ENCODE data around the gene PSME4. TPM values are rescaled to one million over a fixed set of nuclear protein-coding genes. Genes with fewer than 3 reads are reported as not detected.

PSME4 gene
- total and polyA plus RNA-seq, 10 of the 15 experiments (the other 5 are each of a cell fraction or from before 2014, with no cell fraction given): 11.1 to 56.2 (median 32.1) TPM

DNA sequence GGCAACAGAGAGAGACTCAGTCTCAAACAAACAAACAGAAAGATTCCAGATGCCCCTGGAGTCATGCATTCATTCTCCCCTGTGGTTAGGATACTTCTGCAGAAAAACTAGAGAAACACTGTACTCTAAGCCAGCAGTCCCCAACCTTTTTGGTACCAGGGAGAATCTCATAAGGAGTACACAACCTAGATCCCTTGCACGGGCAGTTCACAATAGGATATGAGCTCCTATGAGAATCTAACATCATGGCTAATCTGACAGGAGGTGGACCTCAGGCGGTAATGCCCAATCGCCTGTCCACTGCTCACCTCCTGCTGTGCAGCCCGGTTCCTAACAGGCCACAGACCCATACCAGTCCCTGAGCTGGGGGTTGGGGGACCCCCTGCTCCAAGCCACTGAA is 18.3 kb downstream of the PSME4 start:
- no peaks in the 10 kb centered on the region for H3K27me3 ChIP-seq (replicated peaks in 1 of 2; ENCODE audit: control insufficient read depth in 2 of 2, insufficient read depth in 2 of 2, low read length in 1 of 2)
- ChIA-PET SMC1A (ENCODE audit: uncharacterized antibody, unreplicated experiment) (interaction anchor here (1.2 kb wide), 1 partner anchor 10 kb away, joined by 4 read pairs; no protein-coding TSS in a partner anchor), POLR2A (interaction anchor here (1.0 kb wide), 1 partner anchor 10 kb away, joined by 3 read pairs; no protein-coding TSS in a partner anchor), RAD21 (ENCODE audit: unreplicated experiment) (no interaction called here), CTCF (interaction anchor here (1.0 to 1.3 kb wide), 2 partner anchors 10 to 146 kb away, joined by 3 to 4 read pairs; no protein-coding TSS in a partner anchor)
- FAIRE-seq (no peak), ATAC-seq (no peak; the same call in 2 of the 3 replicates), DNase-seq (ENCODE audit: low read depth, low spot score) (no peak)
- H3K4me1 ChIP-seq (ENCODE audit: control insufficient read depth, insufficient read depth, low read length): no peaks in the 10 kb centered on the region
- no peak overlapping the region for H2AFZ ChIP-seq (ENCODE audit: control insufficient read depth, low read depth, low read length)
- no peak overlapping the region for H3K4me3 ChIP-seq
- no peaks in the 10 kb centered on the region; a peak in 1 of 4 replicates for H3K36me3 ChIP-seq (ENCODE audit: control insufficient read depth in 2 of 2, insufficient read depth in 2 of 2, low read length in 1 of 2)
- H3K27ac ChIP-seq (ENCODE audit: control insufficient read depth, insufficient read depth): no peak overlapping the region
- intact Hi-C loops (cut with micrococcal nuclease; ENCODE audit: unreplicated experiment) (no loop called here), in situ Hi-C loops (cut with MboI) (no loop called here)
- no peak overlapping the region for H3K4me2 ChIP-seq (ENCODE audit: control insufficient read depth, insufficient read depth)
- H3K9me3 ChIP-seq (replicated peaks; ENCODE audit: control insufficient read depth, insufficient read depth, low read length): no peaks in the 10 kb centered on the region; the same call in 2 of the 3 replicates
- no peaks in the 10 kb centered on the region for H4K20me1 ChIP-seq (ENCODE audit: control insufficient read depth, insufficient read depth)
- H3K79me2 ChIP-seq (ENCODE audit: control insufficient read depth, insufficient read depth, low read length): peaks cover 36% of the 10 kb centered on the region
- no peak overlapping the region for H3K9ac ChIP-seq (ENCODE audit: control insufficient read depth, insufficient read depth, low read length)
- 89% methylated on average over 4 of the region's 4 CpGs for WGBS (ENCODE audit: insufficient coverage, insufficient replicate concordance, low lambda C conversion rate, missing lambda C conversion rate)
- BruUV-seq (replicated peaks): no TSS peak
- TF ChIP-seq NR2F1 (conservative IDR thresholded peaks at IDR 0.05) (no peak), TBL1XR1 (IDR thresholded peaks at IDR 0.05; ENCODE audit: low read depth, low read length) (no peak), CEBPB (IDR thresholded peaks at IDR 0.05; ENCODE audit: borderline replicate concordance in 1 of 2, low read depth in 2 of 2, low read length in 2 of 2) (no peak), SP1 (IDR thresholded peaks at IDR 0.05; ENCODE audit: low read depth, low read length) (no peak), ZNF207 (IDR thresholded peaks at IDR 0.05; ENCODE audit: borderline replicate concordance) (no peak), NFIC (IDR thresholded peaks at IDR 0.05; ENCODE audit: low read depth, low read length) (no peak), EGR1 (IDR thresholded peaks at IDR 0.05; ENCODE audit: borderline replicate concordance in 1 of 2, low read depth in 2 of 2, low read length in 2 of 2) (no peak), MXI1 (IDR thresholded peaks at IDR 0.05; ENCODE audit: low read depth, low read length) (no peak), HDAC6 (IDR thresholded peaks at IDR 0.05; ENCODE audit: unreplicated experiment) (no peak), ATF3 (IDR thresholded peaks at IDR 0.05; ENCODE audit: borderline replicate concordance, extremely low read depth, low read depth, low read length) (no peak), CREM (IDR thresholded peaks at IDR 0.05; ENCODE audit: low read depth) (no peak), TCF12 (IDR thresholded peaks at IDR 0.05; ENCODE audit: low read depth, low read length) (no peak), ASH2L (IDR thresholded peaks at IDR 0.05; ENCODE audit: borderline replicate concordance, low read depth) (no peak), TARDBP (IDR thresholded peaks at IDR 0.05; ENCODE audit: borderline replicate concordance) (no peak), NFYA (IDR thresholded peaks at IDR 0.05; ENCODE audit: borderline replicate concordance, low read depth, low read length) (no peak), BACH1 (IDR thresholded peaks at IDR 0.05; ENCODE audit: borderline replicate concordance) (no peak)
- TF ChIP-seq, protein P1, sequence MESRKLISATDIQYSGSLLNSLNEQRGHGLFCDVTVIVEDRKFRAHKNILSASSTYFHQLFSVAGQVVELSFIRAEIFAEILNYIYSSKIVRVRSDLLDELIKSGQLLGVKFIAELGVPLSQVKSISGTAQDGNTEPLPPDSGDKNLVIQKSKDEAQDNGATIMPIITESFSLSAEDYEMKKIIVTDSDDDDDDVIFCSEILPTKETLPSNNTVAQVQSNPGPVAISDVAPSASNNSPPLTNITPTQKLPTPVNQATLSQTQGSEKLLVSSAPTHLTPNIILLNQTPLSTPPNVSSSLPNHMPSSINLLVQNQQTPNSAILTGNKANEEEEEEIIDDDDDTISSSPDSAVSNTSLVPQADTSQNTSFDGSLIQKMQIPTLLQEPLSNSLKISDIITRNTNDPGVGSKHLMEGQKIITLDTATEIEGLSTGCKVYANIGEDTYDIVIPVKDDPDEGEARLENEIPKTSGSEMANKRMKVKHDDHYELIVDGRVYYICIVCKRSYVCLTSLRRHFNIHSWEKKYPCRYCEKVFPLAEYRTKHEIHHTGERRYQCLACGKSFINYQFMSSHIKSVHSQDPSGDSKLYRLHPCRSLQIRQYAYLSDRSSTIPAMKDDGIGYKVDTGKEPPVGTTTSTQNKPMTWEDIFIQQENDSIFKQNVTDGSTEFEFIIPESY (IDR thresholded peaks at IDR 0.05): no peak
- TF ChIP-seq, protein P2, sequence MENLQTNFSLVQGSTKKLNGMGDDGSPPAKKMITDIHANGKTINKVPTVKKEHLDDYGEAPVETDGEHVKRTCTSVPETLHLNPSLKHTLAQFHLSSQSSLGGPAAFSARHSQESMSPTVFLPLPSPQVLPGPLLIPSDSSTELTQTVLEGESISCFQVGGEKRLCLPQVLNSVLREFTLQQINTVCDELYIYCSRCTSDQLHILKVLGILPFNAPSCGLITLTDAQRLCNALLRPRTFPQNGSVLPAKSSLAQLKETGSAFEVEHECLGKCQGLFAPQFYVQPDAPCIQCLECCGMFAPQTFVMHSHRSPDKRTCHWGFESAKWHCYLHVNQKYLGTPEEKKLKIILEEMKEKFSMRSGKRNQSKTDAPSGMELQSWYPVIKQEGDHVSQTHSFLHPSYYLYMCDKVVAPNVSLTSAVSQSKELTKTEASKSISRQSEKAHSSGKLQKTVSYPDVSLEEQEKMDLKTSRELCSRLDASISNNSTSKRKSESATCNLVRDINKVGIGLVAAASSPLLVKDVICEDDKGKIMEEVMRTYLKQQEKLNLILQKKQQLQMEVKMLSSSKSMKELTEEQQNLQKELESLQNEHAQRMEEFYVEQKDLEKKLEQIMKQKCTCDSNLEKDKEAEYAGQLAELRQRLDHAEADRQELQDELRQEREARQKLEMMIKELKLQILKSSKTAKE (IDR thresholded peaks at IDR 0.05; ENCODE audit: low read depth, poor library complexity, severe bottlenecking): no peak

Measured in GM12878 (cell line).